Suprapubic skin (tissue), 4 donors: Measurements from ENCODE around the gene TBC1D14. TPM values are rescaled to one million over a fixed set of nuclear protein-coding genes. Genes with fewer than 3 reads are reported as not detected.

ENCODE experiments used
- DNase-seq, 2 donors: peaks; one replicate each; pipeline ENCODE4 v3.0.0-alpha.2; 2019; ENCODE audit warnings: low spot score in 2 of 2
- H3K27ac ChIP-seq: fragments of 200-600 bp; sonication (generic); one replicate; pipeline ENCODE4 v1.5.1; 2019
- H3K27me3 ChIP-seq: fragments of 200-600 bp; sonication (generic); one replicate; pipeline ENCODE4 v1.5.1; 2019
- H3K36me3 ChIP-seq: fragments of 200-600 bp; sonication (generic); one replicate; pipeline ENCODE4 v1.5.1; 2019
- H3K4me1 ChIP-seq: fragments of 200-600 bp; sonication (generic); one replicate; pipeline ENCODE4 v1.5.1; 2019
- H3K4me3 ChIP-seq: fragments of 200-600 bp; sonication (generic); one replicate; pipeline ENCODE4 v1.5.1; 2019; ENCODE audit warnings: mild to moderate bottlenecking
- H3K9me3 ChIP-seq: fragments of 200-600 bp; sonication (generic); one replicate; pipeline ENCODE4 v1.5.1; 2019
- EP300 ChIP-seq: sonication (generic); formaldehyde crosslinking; IDR thresholded peaks from one replicate; pipeline ENCODE4 v1.6.1; 2017; ENCODE audit warnings: antibody characterized with exemption
- POLR2A ChIP-seq, 2 donors: fragments of 450-650 bp; IDR thresholded peaks; one replicate each; pipeline ENCODE4 v1.6.1; 2017; ENCODE audit warnings: antibody characterized with exemption in 2 of 2, mild to moderate bottlenecking in 2 of 2, moderate library complexity in 2 of 2
- POLR2AphosphoS5 ChIP-seq, 3 donors: sonication (generic); formaldehyde crosslinking; IDR thresholded peaks; one replicate each; pipeline ENCODE4 v1.6.1; 2017; ENCODE audit warnings: antibody characterized with exemption in 3 of 3
- WGBS: methylation state at CpG from one replicate; pipeline ENCODE4 v1.1.5; 2018; 5-methylcytosine and 5-hydroxymethylcytosine counted together
- total RNA-seq, 4 donors: library from RNA; depleted of rRNA; stranded (reverse); fragments of >200 nt; gene quantifications; one replicate each; pipeline ENCODE4 v1.1.0, GENCODE V29; 2016
- TF ChIP-seq, protein P1 (sequence below), 2 donors: fragments of 200-600 bp in 1 of 2; fragments of 450-650 bp in 1 of 2; sonication (generic) in 1 of 2; IDR thresholded peaks; one replicate each; pipeline ENCODE4 v1.5.1; 2016 to 2019; ENCODE audit warnings: antibody characterized with exemption in 2 of 2, mild to moderate bottlenecking in 1 of 2, moderate library complexity in 1 of 2

The TBC1D14 gene
- total RNA-seq, 4 donors from 2014 or later, result 55.0 to 111 (median 97.9) TPM

GRCh38 chr4:7063362-7063761, 153.7 kb downstream of the TBC1D14 start:
- no peak overlapping the region for H3K4me3 ChIP-seq
- peaks cover 54% of the 10 kb centered on the region for H3K36me3 ChIP-seq
- TF ChIP-seq POLR2AphosphoS5 (IDR thresholded peaks at IDR 0.05), result no peak
- TF ChIP-seq, protein P1, sequence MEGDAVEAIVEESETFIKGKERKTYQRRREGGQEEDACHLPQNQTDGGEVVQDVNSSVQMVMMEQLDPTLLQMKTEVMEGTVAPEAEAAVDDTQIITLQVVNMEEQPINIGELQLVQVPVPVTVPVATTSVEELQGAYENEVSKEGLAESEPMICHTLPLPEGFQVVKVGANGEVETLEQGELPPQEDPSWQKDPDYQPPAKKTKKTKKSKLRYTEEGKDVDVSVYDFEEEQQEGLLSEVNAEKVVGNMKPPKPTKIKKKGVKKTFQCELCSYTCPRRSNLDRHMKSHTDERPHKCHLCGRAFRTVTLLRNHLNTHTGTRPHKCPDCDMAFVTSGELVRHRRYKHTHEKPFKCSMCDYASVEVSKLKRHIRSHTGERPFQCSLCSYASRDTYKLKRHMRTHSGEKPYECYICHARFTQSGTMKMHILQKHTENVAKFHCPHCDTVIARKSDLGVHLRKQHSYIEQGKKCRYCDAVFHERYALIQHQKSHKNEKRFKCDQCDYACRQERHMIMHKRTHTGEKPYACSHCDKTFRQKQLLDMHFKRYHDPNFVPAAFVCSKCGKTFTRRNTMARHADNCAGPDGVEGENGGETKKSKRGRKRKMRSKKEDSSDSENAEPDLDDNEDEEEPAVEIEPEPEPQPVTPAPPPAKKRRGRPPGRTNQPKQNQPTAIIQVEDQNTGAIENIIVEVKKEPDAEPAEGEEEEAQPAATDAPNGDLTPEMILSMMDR (IDR thresholded peaks at IDR 0.05), result no peak
- TF ChIP-seq EP300, result no peak
- no peak for TF ChIP-seq POLR2A (IDR thresholded peaks at IDR 0.05)
- no peaks in the 10 kb centered on the region for H3K27me3 ChIP-seq
- 76% methylated on average over 4 of the region's 4 CpGs for WGBS
- no peaks in the 10 kb centered on the region for H3K9me3 ChIP-seq
- no peak overlapping the region for H3K27ac ChIP-seq
- peak in 1 of 2 donors; percentile 67 for DNase-seq
- H3K4me1 ChIP-seq, result peaks cover 18% of the 10 kb centered on the region

DNA sequence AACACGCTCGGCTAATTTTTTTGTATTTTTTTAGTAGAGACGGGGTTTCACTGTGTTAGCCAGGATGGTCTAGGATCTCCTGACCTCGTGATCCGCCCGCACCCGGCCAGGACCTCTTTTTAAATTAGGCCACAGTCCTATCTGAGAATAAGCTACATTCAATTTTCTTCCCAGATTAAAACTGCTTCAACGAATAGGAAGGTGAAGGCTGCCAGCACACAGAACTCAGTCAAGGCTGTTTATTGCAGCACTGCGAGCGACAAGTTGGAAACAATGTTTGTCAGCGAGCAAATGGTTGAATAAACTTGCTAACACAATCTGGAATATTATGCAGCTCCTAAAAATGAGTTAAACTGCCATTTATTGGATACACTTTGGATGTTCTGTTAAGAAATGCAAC, 156.4 kb downstream of the TBC1D14 start:
- H3K27me3 ChIP-seq, result no peaks in the 10 kb centered on the region
- WGBS, result 97% methylated on average over 11 of the region's 11 CpGs
- peaks cover 31% of the 10 kb centered on the region for H3K36me3 ChIP-seq
- DNase-seq, result peak in 1 of 2 donors; percentile 41
- TF ChIP-seq EP300 (no peak), POLR2A (IDR thresholded peaks at IDR 0.05) (no peak), POLR2AphosphoS5 (IDR thresholded peaks at IDR 0.05) (no peak)
- TF ChIP-seq, protein P1 (IDR thresholded peaks at IDR 0.05), result no peak
- peaks cover 33% of the 10 kb centered on the region for H3K4me1 ChIP-seq
- H3K27ac ChIP-seq, result no peak overlapping the region
- H3K9me3 ChIP-seq, result no peaks in the 10 kb centered on the region
- H3K4me3 ChIP-seq, result no peak overlapping the region

- no peak overlapping the region for H3K27ac ChIP-seq
- peak in 1 of 2 donors; percentile 53 for DNase-seq
These were observed 156.9 kb downstream of the TBC1D14 start for GRCh38 chr4:7066493-7066892.

DNA sequence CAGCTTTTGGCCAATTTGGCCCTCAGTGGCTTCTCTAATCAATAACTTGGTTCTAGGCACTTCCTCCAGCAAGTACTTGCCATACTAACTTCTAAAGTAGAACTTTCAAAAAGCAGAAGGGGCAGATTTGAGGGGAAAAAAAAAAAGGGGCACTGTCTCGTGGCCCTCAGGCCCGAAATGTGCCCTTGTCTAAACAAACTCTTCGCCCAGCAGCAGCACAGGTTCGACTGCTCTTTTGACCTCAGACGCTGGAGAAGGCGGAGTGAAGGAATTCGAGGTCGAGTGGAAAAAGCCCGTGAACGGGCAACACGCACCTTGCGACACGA, 157.5 kb downstream of the TBC1D14 start:
- no peak for TF ChIP-seq POLR2AphosphoS5 (IDR thresholded peaks at IDR 0.05)
- no peak for TF ChIP-seq EP300
- no peak for TF ChIP-seq POLR2A (IDR thresholded peaks at IDR 0.05)
- WGBS, result 2% methylated on average over 13 of the region's 13 CpGs

More at GRCh38 chr4:7066493-7066892, 156.9 kb downstream of the TBC1D14 start:
- Histone ChIP-seq H3K27me3 (no peaks in the 10 kb centered on the region), H3K4me1 (peaks cover 33% of the 10 kb centered on the region), H3K4me3 (peak overlapping the region; percentile 90), H3K36me3 (peaks cover 26% of the 10 kb centered on the region), H3K9me3 (no peaks in the 10 kb centered on the region)
- WGBS, result 90% methylated on average over 4 of the region's 4 CpGs
- TF ChIP-seq POLR2A (IDR thresholded peaks at IDR 0.05) (no peak), POLR2AphosphoS5 (IDR thresholded peaks at IDR 0.05) (no peak), EP300 (no peak)
- TF ChIP-seq, protein P1 (IDR thresholded peaks at IDR 0.05), result no peak

DNA sequence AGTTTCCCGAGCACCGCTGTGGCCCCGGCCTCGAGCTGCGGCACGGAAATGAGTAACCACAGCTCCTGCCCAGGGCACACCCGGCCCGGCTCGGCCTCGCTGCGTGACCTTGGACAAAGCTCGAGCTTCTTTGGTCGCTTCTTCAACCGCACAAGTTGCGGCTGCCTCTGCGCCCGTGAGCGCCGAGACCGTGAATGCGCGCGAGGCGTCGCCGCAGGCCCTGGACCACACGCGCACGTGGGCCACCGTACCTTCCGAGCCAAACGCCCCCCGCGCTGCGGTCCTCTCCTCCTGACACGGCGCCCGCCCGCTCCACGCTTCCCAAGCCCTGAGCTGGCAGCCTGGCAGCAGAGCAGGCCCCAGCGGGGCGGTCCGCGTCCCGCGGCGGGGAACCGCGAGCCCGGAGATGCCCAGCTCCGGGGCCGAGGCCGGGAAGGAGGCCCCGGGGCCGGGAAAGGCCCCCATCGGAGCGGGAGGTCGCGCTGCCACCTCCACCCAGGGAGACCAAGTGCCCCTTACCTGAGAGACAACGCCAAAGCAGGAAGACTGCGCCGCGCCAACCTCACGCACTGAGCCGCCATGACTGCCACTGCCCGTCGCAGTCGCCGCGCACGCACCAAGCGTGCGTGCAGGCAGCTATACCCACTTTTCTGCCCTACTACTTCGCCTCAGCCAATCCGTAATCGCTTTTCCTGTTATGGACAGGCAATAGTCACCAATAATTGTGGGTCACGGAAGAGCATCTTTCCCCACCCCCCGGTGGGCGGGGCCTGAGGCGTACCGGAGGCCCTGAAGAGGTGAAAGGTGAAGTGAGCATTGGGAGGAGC, 158.0 kb downstream of the TBC1D14 start, which contains the start of gene GRPEL1:
GRPEL1 (minus strand) TSS at position 613 of the 827 bp plus-strand sequence; CDS start at position 581, 32 bp downstream.
- DNase-seq, result peak; percentile 82 to 84
- Histone ChIP-seq H3K27ac (peak within 1 kb of the TSS; percentile 93), H3K27me3 (no peaks in the 10 kb centered on the region), H3K4me1 (peaks cover 33% of the 10 kb centered on the region), H3K4me3 (peak within 1 kb of the TSS; percentile 90), H3K36me3 (peaks cover 15% of the 10 kb centered on the region), H3K9me3 (no peaks in the 10 kb centered on the region)
- 0% methylated on average over 32 of the region's 81 CpGs for WGBS
- TF ChIP-seq, protein P1 (IDR thresholded peaks at IDR 0.05), result no peak
- TF ChIP-seq POLR2A (IDR thresholded peaks at IDR 0.05) (peak; percentile 73 to 92), EP300 (no peak), POLR2AphosphoS5 (IDR thresholded peaks at IDR 0.05) (peak; percentile 90 to 97 (median 95))

More for the DNA sequence above, 157.5 kb downstream of the TBC1D14 start:
- H3K27ac ChIP-seq, result peak overlapping the region; percentile 93
- H3K9me3 ChIP-seq, result no peaks in the 10 kb centered on the region
- peaks cover 33% of the 10 kb centered on the region for H3K4me1 ChIP-seq
- peaks cover 20% of the 10 kb centered on the region for H3K36me3 ChIP-seq
- H3K27me3 ChIP-seq, result no peaks in the 10 kb centered on the region
- peak overlapping the region; percentile 90 for H3K4me3 ChIP-seq
- no peak for DNase-seq
